SU-DHL-6 (cell line): ENCODE measurements around the gene SREBF1.

Experiments used
- H2AFZ ChIP-seq: fragments of 200-600 bp; sonication (generic); 2 replicates; pipeline ENCODE4 v1.6.1; 2014; ENCODE audit warnings: low read depth, mild to moderate bottlenecking, moderate library complexity, mixed read lengths, antibody characterized with exemption, low read length; ENCODE audit not compliant: severe bottlenecking
- H3F3A ChIP-seq: fragments of 200-600 bp; shearing (Covaris generic); 2 replicates; pipeline ENCODE4 v1.6.0; 2016; ENCODE audit warnings: antibody characterized with exemption, mild to moderate bottlenecking; ENCODE audit not compliant: insufficient read depth
- H3K27ac ChIP-seq: fragments of 200-600 bp; sonication (generic); 2 replicates; pipeline ENCODE4 v1.5.1; 2016; ENCODE audit warnings: low read depth, mild to moderate bottlenecking, low read length, moderate library complexity, mixed read lengths
- H3K27me3 ChIP-seq: fragments of 200-600 bp; sonication (generic), shearing (Covaris generic); 2 replicates; pipeline ENCODE4 v1.6.0; 2014; ENCODE audit warnings: mild to moderate bottlenecking, low read length
- H3K36me3 ChIP-seq: fragments of 200-600 bp; sonication (generic); 2 replicates; pipeline ENCODE4 v1.6.1; 2014; ENCODE audit warnings: mild to moderate bottlenecking, low read length, mixed read lengths
- H3K4me2 ChIP-seq: fragments of 300-600, 200-600 bp; shearing (Covaris generic), sonication (generic); 2 replicates; pipeline ENCODE4 v1.6.0; 2014; ENCODE audit warnings: low read length, low read depth, mild to moderate bottlenecking; ENCODE audit not compliant: poor library complexity, severe bottlenecking
- H3K4me3 ChIP-seq: fragments of 200-600 bp; sonication (generic); 2 replicates; pipeline ENCODE4 v1.5.1; 2014; ENCODE audit warnings: antibody characterized with exemption, low read length, mild to moderate bottlenecking, mixed read lengths; ENCODE audit not compliant: insufficient read depth, poor library complexity, severe bottlenecking
- H3K79me2 ChIP-seq: fragments of 200-600 bp; sonication (generic); 2 replicates; pipeline ENCODE4 v1.6.1; 2014; ENCODE audit warnings: mild to moderate bottlenecking, low read length, moderate library complexity; ENCODE audit not compliant: insufficient read depth
- H3K9ac ChIP-seq: fragments of 200-600 bp; sonication (generic); 2 replicates; pipeline ENCODE4 v1.7.0; 2014; ENCODE audit warnings: mild to moderate bottlenecking, low read length
- H3K9me2 ChIP-seq: fragments of 200-600 bp; sonication (generic); replicated peaks from 2 replicates; pipeline ENCODE4 v1.6.1; 2014; ENCODE audit warnings: low read length; ENCODE audit not compliant: insufficient read depth
- H3K9me3 ChIP-seq: fragments of 200-600 bp; sonication (generic); 2 replicates; pipeline ENCODE4 v1.6.1; 2014; ENCODE audit warnings: low read length, mixed read lengths; ENCODE audit not compliant: insufficient read depth
- H4K20me1 ChIP-seq: fragments of 200-600 bp; sonication (generic); 2 replicates; pipeline ENCODE4 v1.6.1; 2014; ENCODE audit warnings: low read depth, mild to moderate bottlenecking, antibody characterized with exemption, low read length, moderate library complexity, mixed read lengths
- EZH2phosphoT487 ChIP-seq: fragments of 200-600 bp; sonication (generic), shearing (Covaris generic); conservative IDR thresholded peaks from 2 replicates; pipeline ENCODE4 v1.6.1; 2018; ENCODE audit warnings: mild to moderate bottlenecking, antibody characterized with exemption, low read length, moderate library complexity, mixed read lengths
- TF ChIP-seq, protein P1 (sequence below): fragments of 200-600 bp; sonication (generic); IDR thresholded peaks from one replicate; pipeline ENCODE4 v1.5.1; 2017; ENCODE audit warnings: antibody characterized with exemption, mild to moderate bottlenecking, low read length, moderate library complexity; ENCODE audit not compliant: insufficient read depth, poor library complexity, severe bottlenecking

The SREBF1 gene

GRCh38 chr17:17774009-17774881 is 62.5 kb downstream of the SREBF1 start:
- Histone ChIP-seq H3K36me3 (no peaks in the 10 kb centered on the region), H4K20me1 (no peaks in the 10 kb centered on the region), H3F3A (no peaks in the 10 kb centered on the region), H3K4me2 (no peak overlapping the region), H3K9me3 (no peaks in the 10 kb centered on the region), H3K27me3 (no peaks in the 10 kb centered on the region), H2AFZ (no peak overlapping the region), H3K9me2 (no peaks in the 10 kb centered on the region), H3K79me2 (no peaks in the 10 kb centered on the region), H3K4me3 (no peak overlapping the region), H3K9ac (no peak overlapping the region), H3K27ac (no peak overlapping the region)
- TF ChIP-seq EZH2phosphoT487, result no peak
- TF ChIP-seq, protein P1, sequence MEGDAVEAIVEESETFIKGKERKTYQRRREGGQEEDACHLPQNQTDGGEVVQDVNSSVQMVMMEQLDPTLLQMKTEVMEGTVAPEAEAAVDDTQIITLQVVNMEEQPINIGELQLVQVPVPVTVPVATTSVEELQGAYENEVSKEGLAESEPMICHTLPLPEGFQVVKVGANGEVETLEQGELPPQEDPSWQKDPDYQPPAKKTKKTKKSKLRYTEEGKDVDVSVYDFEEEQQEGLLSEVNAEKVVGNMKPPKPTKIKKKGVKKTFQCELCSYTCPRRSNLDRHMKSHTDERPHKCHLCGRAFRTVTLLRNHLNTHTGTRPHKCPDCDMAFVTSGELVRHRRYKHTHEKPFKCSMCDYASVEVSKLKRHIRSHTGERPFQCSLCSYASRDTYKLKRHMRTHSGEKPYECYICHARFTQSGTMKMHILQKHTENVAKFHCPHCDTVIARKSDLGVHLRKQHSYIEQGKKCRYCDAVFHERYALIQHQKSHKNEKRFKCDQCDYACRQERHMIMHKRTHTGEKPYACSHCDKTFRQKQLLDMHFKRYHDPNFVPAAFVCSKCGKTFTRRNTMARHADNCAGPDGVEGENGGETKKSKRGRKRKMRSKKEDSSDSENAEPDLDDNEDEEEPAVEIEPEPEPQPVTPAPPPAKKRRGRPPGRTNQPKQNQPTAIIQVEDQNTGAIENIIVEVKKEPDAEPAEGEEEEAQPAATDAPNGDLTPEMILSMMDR, result peak; percentile 13

DNA sequence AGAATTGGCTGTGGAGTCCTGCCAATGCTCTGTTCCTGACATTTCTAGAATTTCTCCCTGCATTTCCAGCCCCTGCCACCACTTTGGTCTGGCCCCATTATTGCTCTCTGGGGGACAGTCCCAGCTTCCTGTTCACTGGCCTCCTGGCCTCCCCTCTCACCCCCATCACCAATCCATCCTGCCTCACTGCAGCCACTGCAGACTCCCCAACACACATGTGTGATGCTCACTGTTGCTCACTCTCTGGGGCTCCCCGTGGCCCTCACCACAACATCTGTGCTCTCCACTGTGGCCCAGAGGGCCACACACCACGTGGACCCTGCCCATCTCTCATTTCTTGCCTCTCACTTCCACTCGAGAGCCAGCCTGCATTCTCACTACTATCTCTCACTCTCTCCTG is 64.6 kb downstream of the SREBF1 start:
- no peak overlapping the region for H2AFZ ChIP-seq
- no peaks in the 10 kb centered on the region for H3K9me2 ChIP-seq
- no peak overlapping the region for H3K4me2 ChIP-seq
- H4K20me1 ChIP-seq, result no peaks in the 10 kb centered on the region
- H3K79me2 ChIP-seq, result no peaks in the 10 kb centered on the region
- no peak overlapping the region for H3K9ac ChIP-seq
- H3K27me3 ChIP-seq, result no peaks in the 10 kb centered on the region
- H3K27ac ChIP-seq, result no peak overlapping the region
- no peaks in the 10 kb centered on the region for H3K9me3 ChIP-seq
- H3K36me3 ChIP-seq, result no peaks in the 10 kb centered on the region
- no peak for TF ChIP-seq EZH2phosphoT487
- TF ChIP-seq, protein P1, result no peak
- H3F3A ChIP-seq, result no peaks in the 10 kb centered on the region
- no peak overlapping the region for H3K4me3 ChIP-seq

DNA sequence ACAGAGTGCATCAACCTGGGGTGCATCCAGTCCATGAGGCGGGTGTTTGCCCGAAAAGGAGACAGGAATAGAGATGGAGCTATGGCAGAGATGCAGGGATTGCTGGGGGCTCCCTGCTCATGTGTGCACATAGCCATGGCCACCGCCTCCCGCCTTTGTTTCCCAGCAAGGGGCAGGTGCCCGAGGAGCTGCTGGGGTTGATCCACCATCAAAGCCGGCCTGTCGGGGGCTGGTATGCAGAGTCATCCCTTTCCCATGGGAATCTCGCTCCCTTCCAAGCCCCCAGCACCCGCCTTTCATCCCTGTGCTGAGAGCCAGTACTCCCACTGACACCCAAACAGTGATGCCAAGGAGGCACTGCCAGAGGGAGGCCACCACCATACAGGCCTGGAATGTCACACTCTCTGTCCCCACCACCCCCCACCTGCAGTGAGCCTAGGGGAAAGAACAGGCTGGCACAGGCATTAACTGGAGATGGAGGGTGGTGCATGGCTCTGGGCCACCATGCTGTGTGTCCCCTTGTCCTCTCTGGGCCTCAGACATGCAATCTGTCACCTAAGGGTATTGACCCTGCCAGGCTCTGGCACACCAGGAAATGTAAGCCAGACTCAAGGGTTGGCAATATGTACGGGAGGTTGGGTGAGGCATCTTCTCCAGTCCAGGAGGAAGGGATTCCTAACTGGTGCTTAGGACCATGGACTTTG is 65.1 kb downstream of the SREBF1 start:
- Histone ChIP-seq H3K4me3 (no peak overlapping the region), H3K4me2 (no peak overlapping the region), H4K20me1 (no peaks in the 10 kb centered on the region), H3K9me3 (no peaks in the 10 kb centered on the region), H3K79me2 (no peaks in the 10 kb centered on the region), H3F3A (no peaks in the 10 kb centered on the region), H3K27ac (no peak overlapping the region), H2AFZ (no peak overlapping the region), H3K27me3 (no peaks in the 10 kb centered on the region), H3K36me3 (no peaks in the 10 kb centered on the region), H3K9ac (no peak overlapping the region), H3K9me2 (no peaks in the 10 kb centered on the region)
- no peak for TF ChIP-seq EZH2phosphoT487
- TF ChIP-seq, protein P1, result no peak
